PC-9 (cell line): ENCODE measurements around the gene XBP1.

Source experiments
- CTCF ChIP-seq: fragments of 200-600 bp; sonication (generic); conservative IDR thresholded peaks from 2 replicates; pipeline ENCODE4 v1.6.1; 2017; ENCODE audit warnings: mixed run types, antibody characterized with exemption, mild to moderate bottlenecking, moderate library complexity
- EZH2 ChIP-seq: fragments of 200-600 bp; sonication (generic); IDR thresholded peaks from 2 replicates; pipeline ENCODE4 v1.8.0; 2017; ENCODE audit warnings: antibody characterized with exemption, low read depth

- TF ChIP-seq CTCF: no peak
- TF ChIP-seq EZH2: no peak
Observed at GRCh38 chr22:28759861-28760560, 40.4 kb downstream of the XBP1 start.
